GM18909 (cell line): Measurements from ENCODE around the gene DLGAP1.

Experiments used
- ATAC-seq: cut with Tn5 transposase; IDR thresholded peaks from one replicate; pipeline ENCODE4 v1.9.1; 2021; ENCODE audit warnings: mild to moderate bottlenecking; ENCODE audit not compliant: unreplicated experiment, poor library complexity

Gene DLGAP1

DNA sequence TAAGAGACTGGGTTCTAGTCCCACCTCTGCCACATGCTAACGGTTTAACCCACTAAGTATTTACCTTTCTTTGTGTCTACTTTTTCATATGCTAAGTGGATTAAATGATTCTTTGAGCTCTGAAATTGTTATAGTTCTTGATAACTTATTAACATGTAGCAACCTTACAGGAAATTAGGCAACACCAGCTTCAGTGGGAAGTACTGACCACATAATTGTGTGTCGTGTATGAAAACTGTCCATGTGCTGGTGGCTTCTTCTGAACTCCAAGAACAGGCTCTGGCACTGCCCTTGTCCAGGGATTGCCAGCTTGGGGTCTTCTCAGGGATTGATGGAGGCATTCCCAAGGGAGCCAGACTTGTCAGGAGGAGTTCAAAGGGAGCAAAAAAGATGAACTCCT, 577.4 kb downstream of the DLGAP1 start:
- ATAC-seq: no peak

DNA sequence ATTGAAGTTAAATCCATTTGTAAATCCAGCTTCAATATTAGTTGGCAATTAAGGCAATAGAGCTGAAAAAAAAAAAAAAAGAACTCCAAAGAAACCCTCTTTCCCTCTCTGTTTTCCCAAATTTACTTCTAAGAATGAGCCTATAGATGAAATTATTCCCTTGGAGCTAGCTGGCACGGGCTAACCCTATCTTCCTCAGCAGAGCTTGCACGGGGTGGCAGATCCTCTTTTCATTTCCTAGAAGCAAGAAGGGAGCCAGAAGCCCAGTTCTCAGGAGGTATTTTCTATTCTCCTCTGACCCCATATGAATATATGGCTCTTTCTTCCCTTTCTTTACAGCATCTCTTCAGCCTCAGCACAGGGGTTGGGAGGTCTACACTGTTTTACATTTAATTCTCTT, 579.1 kb downstream of the DLGAP1 start:
- no peak for ATAC-seq

DNA sequence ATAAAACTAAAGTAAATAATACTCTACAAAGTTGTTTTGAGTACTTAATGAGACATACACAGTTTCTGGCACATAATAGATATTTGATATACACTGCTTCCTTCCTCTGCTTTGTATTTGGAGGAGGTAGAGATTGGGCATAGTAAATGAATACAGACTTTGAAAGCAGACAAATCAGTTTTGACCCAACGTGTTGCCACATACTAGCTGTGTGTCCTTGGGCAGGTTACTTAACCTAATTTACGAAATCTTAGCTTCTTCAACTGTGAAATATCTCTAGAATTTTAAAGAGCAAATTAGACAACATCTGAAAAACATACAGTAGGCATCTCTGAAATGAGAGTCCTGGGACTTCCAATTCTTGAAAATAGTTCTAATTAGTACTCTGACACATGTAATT, 579.7 kb downstream of the DLGAP1 start:
- ATAC-seq: no peak

DNA sequence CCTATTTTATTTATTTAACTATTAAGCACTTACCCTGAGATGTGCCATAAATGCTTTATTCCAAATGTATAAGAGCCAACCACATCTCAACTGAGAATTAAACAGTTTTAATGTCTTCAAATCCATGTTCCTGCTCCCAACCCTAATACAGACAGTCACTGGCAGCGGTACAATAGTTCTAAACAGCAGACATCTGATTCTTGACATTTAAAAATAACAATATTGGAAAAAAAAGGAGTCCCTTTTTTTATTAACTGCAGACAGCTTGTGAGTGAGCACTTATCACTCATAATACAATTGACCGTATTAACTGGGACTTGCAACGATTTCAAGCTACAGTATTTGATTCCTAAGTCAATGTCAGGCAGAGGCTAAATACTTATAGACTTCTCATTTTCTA, 580.5 kb downstream of the DLGAP1 start:
- no peak for ATAC-seq

DNA sequence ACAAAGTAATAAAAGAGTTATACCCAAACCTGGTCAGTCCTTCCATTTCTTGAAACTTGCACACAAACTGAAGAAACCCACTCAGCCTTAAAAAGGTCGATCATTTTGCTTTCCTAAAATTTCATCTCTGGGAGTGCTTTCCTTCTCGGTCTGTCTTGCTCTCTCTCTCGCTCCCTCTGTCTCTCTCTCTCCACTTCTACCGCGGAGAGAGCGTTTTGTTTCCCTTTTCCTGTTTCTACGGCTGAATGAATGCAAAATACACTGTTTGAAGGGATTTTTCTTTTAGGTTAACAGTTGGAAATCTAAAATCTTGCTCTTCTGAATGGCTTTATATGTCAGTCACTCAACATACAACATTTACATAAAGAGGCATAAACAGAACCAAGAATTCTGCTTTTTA, 581.0 kb downstream of the DLGAP1 start:
- ATAC-seq: no peak

DNA sequence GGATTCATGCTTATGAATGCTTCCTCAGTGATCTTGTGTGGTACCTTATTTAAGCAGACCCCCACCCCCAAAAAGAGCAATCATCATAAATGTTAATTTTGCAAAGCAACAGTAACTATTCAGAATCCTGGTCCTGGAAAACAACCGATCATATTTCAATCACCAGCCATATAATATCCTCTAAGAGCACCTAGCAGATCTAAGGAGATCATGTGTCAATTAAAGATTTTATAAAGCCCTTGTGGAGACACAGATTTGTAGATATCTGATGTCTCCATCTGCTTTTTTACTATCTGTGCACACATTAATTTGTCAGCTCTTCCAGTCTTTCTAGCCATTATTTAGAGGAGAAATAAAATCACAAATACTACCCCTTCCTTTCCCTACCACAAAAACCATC, 581.4 kb downstream of the DLGAP1 start:
- no peak for ATAC-seq

DNA sequence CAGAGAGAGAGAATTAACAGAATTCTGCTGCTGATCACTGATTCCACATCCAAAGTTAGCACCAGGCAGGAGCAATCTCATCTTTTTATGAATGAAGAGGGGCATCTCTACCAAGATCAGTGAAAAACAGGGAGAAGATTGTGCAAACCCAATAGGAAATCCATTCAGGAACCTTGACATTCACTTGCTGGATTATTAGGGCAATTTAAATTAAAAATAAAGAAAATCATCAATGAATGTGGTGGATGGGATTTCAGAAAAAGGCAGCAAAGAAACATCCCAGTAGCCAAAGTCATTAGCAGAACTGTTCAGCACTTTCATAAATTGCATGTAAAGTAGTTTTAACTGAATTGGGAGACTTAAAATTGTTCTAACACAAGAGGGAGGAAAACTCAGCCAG, 581.9 kb downstream of the DLGAP1 start:
- ATAC-seq: no peak

DNA sequence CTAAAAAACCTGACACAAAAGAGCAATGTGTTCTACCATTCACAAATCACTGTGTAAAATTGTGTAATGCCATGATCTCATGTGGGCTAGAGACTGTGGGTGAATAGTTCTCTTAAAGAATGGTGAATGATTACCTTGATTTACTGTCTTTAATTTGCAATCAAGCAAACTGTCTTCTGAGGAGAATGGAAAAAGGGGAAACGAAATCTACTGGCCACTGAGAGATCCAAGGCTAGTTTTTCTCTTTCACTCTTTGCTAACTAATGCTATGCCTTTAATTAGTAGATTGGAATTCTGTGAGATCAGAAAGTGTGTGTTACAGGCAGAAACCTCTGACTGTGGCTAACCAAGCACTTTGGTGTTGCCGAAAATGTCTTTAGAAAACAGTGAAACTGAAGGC, 582.5 kb downstream of the DLGAP1 start:
- ATAC-seq: no peak

DNA sequence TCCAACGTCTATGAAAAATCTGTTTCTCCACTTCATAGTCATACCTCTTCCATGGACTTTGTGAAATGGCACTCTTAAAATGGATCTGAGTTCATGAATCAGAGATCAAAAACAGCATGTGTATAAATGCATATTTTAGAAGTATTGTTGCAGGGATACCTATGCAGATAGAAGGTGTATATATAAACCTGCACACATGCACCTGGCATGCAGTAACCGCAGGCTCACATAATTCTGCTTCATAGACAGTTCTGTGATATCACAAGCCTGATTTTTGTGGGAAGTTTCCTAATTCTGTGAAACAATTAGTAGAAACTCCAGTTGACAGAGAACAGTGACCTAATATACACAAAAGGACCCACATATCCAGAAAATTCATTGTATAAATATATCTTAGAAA, 583.4 kb downstream of the DLGAP1 start:
- no peak for ATAC-seq

DNA sequence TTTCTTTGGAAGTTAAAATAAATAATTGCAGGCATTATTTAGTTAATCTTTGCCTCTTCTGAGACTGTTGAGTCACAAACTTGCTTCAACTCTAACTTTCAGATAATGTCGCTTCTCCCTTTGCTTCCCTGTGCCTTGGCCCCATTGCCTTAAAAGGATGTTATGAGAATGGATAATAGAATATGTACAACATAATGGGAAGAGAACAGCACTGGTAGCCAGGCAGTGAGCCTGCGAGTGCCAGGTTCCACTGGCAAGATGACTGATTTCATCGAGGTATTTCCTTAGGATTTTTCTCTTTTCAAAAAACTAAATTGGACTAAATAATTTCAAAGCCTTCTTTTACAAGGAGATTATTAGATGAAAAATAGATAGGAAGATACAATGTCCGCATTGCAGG, 584.2 kb downstream of the DLGAP1 start:
- ATAC-seq: no peak

DNA sequence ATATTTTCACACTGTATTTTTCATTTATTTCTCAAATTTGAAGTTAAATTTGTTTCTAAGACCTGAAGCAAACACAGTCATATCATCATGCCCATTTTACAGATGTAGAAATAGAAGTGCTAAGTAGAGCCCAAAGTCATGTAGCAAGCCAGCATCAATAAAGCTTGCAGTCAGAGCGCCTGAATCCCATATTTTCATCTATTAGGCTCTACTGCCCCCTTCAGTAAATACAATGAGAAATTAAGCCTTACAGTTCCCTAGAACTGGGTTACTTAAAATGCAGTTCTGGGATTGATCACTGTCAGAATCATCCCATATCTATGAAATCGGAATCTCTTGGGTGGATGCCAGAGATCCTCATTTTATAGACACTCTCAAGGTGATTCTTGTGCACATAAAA, 585.3 kb downstream of the DLGAP1 start:
- no peak for ATAC-seq

DNA sequence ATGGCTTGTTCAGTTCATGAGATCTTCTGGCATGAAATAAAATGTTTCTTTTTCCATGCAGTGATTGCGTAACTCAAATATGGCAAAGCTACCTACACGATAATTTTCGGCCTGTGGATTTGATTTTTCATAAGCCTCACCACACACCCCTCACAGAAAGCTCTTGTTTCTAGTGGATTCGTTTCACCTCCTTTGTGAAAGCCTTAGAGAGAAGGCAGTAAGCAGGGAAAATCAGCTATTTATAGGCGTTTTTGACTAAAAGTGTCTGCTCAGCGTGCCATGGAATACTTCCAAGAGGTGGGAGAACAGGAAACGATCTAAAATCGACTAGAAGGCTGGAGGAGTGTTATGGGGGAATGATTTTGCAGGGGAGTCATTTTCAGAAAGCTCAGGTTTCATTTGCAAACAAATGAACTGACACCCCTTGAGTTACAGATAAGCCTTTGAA, 587.2 kb downstream of the DLGAP1 start:
- no peak for ATAC-seq

DNA sequence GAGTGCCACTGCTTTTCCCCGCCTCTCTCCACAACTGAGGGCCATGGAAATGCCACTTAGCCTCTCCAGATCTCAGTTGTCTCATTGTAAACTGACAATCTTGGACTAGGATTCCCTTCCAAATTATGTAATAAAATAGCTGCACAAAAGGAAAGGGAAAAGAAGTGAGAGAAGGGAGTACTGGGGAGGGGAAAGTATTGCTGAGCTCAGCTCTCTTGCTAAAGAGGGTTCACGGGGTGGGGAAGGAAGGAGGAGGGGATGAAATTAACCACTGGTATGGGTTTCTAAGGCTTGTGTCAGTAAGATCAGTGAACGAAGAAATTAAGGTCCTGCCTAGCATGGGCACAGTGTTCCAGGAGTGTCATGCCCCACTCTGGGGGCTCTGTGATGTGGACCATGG, 587.9 kb downstream of the DLGAP1 start:
- ATAC-seq: no peak

DNA sequence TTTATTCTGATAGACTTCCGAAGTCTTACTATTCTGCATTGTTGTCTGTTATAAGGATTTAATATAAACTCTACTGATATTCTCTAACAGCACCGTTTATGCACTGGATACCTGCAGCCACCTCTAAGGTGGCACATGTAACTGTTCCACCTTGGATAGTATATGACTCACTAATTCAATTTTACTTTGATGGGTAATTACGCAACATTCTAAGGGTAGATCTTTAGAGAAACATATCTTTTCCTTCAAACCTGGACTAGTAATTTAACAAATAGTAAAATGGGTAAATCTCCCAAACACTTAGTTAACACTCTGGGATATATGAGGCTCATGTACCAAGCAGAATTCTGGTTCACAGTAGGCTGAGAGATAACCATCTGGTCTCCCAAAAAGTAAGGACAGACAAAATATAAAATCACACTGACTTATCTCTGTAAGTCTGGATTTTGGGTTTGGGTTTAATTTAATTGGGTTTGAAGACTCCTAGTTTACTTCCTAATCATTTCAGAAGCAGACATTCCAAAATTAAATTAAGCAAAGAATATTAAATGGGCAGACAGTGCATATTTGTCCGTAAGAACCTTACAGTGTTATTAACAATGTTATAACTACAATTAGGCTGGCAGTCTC, 590.3 kb downstream of the DLGAP1 start:
- ATAC-seq: no peak

DNA sequence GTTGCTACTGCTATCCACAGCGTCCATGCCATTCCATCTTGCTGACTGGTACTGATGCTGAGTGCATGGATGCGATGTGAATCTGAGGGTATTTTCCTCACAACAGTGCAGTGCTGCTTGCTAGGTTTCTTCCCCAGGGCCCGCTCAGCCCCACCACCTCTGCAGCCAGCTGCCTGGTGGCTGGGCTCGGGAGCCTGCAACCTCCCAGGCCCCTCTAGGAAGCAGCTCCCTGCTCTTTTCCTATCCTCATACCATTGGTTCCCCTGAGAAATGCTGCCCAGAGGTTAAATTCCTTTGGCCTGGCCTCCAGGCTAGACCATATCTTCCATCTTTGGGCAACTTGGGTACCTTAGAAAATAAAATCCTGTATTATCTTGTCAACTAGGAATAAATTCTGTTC, 591.5 kb downstream of the DLGAP1 start:
- no peak for ATAC-seq

DNA sequence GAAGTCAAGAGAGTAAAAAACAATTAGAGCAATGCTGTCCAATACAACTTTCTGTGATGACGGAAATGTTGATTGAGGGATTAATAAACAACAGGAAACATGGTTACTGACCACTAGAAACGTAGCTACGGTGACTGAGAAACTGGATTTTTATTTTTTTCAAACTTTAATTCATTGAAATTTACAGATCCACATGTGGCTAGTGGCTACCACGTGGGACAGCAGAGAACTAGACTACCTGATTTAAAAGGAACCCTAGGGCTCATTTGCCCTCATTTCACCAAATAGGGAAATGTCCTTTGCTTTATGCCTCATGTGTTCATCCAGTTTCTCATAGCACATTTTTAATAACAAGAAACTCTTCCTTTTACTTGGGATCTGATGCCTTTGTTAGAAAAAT, 592.1 kb downstream of the DLGAP1 start:
- no peak for ATAC-seq

DNA sequence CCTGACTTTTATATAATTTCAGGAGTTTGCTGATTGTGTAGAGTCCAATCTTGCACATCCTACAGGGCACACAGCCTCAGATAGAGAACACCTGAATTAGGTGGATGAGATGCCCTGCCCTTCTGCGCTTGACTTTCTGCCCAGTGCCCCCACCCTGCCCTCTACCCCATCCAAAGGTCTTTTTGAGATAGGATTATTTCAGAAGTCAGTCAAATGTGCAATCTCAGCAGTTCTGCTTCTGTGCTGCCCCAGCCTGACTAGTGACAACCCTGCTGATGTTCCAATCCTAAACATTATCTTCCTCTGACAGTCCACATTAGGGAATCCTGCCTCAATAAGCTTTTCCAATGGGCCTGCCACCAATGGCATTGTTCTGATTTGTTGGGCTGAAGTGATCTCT, 593.6 kb downstream of the DLGAP1 start:
- ATAC-seq: no peak

DNA sequence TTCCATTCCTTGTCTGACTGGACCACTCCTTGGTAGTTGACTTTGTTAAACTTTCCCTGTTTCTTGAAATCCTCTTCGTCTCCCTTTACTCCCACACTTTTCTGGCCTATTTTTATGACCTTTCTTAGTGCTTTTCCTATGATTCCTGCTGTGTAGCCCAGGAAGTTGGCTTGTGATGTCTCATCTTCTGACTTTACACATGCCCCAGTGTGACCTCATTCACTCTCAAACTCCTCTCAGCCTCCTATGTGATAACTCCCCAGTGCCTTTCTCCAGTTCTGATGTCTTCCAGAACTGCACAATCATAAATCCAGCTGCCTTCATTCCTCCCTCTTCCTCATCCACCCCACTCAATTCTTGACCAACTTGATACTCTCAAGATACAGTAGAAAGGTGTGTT, 597.6 kb downstream of the DLGAP1 start:
- ATAC-seq: no peak

DNA sequence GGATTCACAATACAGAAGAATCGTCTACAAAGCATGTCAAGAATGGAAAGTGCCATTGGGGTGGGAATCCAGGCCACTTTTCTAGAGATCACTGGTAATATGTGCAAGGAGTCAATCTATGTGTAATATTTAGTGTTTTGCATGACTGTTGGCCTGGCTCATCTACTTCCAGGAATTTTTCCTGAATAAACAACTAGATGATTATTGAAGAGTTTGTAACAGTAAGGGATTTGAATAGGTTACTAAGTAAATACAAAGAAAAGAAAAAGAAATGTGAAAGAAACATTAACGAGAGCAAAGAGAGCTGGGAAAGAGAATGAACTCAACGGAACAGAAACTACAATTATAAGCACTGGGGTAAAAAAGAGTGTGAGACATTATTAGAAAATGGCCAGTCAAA, 599.1 kb downstream of the DLGAP1 start:
- ATAC-seq: no peak

DNA sequence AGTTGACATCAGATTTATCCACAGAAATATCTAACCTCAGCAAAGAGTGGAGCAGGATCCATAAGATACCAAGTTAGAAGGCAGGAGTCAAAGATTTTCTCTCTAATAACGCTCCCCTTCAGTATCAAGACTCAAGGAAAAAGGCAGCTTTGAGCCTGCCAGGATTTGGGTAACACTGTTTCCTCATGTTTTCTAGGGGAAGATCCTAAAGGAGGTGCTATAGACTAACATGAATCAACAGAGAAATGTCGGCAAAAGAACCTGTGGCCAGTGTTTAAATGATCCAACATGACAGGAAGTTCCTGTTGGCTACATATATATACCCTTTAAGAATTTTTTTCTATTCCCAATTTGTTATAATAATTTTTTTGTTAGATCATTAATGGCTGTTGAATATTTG, 602.8 kb downstream of the DLGAP1 start:
- ATAC-seq: no peak

DNA sequence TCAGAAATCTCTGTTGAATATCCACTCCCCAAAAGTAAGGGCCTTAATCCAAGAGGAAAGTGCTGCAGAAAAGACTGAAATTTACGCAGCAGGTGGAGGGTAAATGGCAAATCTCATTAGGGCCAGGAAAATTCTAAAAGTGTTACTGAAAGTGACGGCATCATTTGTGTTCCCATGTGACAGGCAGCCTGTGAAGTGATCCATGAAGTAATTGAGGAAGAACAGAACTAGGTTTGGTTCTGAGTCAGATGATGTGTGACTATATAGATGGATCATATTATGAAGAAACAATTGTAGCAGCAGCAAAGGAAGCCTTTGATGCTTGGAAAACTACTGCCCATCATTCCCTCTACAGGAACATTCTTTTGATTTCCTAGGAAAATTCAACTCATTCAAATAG, 603.9 kb downstream of the DLGAP1 start:
- ATAC-seq: no peak

DNA sequence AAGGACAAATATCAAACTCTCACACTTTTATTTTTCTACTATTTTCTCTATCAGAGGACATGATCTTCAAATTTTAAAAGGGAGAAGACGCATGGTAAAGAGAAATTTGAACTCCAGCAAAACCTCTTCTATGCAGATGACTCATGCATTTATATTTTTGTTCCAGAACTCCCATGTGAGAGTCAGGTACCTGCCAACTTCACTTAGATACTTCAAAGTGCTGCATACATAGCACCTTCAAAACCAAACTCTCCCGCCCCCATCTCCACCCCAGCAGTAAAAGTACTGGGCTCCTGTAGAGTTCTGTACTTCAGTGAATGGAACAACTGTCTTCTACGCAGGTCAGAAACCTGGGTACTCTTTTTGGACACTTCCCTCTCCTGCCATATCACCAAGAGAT, 606.8 kb downstream of the DLGAP1 start:
- no peak for ATAC-seq

DNA sequence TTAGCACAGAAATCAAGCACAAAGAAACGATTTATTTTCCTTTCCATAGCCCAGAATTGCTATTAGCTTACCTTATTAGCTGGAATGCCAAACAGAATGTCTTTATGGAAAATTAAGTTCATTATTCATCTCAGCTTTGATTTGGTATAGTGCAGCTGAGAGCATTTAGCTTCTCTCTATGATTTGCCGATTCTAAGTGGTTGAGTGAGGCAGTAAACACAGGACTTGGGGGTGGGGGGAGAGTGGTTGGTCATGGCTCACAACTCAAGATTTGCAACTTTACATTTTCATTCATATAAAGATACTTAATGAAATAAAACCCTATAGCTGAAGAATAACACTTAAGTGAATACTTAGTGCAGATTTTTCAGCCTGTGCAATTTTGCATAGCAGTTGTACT, 609.9 kb downstream of the DLGAP1 start:
- ATAC-seq: no peak
